ENCODE results near the gene RPIA.

- no peak for TF ChIP-seq POLR2A (IDR thresholded peaks at IDR 0.05; ENCODE audit: low read length)
- no peak for TF ChIP-seq GATA1 (IDR thresholded peaks at IDR 0.05; ENCODE audit: low read depth, low read length)
Measured at GRCh38 chr2:88714667-88715066, 23.2 kb downstream of the RPIA start.
